GM19099 (cell line): ENCODE data around the gene MALRD1.

Experiments used
- POLR2A ChIP-seq: IDR thresholded peaks from 3 replicates; pipeline ENCODE4 v1.6.1; 2011; ENCODE audit warnings: low read depth; ENCODE audit not compliant: insufficient read length; ENCODE audit errors: extremely low read depth

Gene MALRD1

GRCh38 chr10:19058046-19058445 lies 9.4 kb downstream of the MALRD1 start:
- no peak for TF ChIP-seq POLR2A

GRCh38 chr10:19063986-19064385 lies 15.4 kb downstream of the MALRD1 start:
- TF ChIP-seq POLR2A = no peak

DNA sequence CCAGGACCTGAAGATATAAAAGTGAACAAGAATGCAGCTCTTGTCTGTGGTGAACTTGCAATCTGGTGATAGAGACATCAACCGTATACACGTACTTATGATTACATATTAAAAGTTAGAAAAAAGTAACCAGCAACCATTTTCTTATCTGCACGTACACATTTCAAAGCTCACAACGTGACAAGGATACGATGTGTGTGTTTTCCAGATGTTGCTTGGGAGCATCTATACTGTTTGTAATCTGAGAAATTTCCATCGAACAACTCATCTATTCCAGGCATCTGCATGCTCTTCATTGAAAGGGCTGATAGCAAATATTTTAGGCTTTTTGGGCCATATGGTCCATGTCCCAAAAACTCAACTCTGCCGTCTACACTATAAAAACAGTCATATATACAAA lies 23.3 kb downstream of the MALRD1 start:
- no peak for TF ChIP-seq POLR2A

DNA sequence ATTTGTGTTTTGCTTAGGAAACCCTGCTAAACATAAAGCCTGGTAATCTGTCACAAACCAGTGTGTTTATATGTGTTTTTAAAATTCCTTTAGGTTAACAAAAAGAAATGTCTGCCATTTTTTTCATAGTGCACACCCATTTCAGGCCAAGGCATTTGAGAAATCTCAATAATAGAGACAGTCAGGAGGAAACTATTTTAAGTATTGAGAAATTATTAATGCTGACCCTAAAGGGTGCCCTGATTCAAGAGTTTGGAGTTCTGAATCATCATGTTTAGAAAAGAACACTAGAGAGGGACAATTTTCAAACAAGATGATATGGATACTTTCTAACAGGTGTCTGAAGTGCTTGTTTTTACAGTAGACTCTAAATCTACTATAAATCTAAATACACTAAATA lies 28.7 kb downstream of the MALRD1 start:
- no peak for TF ChIP-seq POLR2A

DNA sequence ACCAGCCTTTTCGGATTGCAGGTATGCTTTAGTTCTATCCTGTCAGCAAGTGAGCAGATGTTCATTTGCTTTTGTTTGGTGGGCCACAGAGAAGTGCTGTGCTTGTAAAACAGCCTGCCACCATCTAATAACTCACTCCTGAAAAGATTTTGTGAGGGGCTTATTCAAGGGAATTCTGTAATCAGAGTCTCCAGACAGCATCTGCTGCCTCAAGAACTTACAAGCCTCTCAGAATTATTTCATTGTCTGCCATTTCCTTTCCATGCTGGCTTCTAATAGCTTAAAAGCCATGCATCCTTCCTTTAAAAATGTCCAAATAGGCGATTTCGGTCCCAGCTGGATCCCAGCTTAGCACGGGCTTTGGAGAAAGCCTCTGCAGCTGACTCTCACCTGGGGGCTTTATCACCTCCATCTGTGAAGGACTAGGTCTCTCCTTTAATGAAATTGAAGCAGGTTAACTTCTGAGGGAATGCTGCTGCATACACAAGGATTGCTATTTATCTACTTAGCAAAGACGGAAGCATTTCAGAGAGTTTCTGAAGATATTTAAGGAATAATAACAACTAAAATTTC lies 48.0 kb downstream of the MALRD1 start:
- no peak for TF ChIP-seq POLR2A

DNA sequence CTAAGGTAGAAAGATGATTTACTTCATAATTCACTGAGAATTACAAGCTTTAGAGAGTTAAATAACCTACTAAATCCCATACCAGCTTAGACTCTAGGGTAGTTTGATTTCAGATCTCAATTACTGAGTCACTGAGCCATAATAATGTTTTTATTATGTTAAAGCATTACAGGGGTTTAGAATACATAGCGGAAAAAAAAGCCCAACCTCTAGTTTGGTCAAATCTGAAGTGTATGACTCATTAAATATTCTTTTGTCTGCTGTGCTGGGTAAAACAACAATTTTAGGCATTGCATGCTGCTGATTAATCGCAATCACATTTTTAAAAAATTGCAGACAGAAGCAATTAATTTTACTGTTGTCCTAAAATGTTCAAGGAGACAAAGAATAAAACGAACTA lies 48.5 kb downstream of the MALRD1 start:
- TF ChIP-seq POLR2A = no peak

- no peak for TF ChIP-seq POLR2A
Measured at GRCh38 chr10:19098803-19099202, 50.2 kb downstream of the MALRD1 start.

- no peak for TF ChIP-seq POLR2A
Measured at GRCh38 chr10:19107406-19107805, 58.8 kb downstream of the MALRD1 start.

DNA sequence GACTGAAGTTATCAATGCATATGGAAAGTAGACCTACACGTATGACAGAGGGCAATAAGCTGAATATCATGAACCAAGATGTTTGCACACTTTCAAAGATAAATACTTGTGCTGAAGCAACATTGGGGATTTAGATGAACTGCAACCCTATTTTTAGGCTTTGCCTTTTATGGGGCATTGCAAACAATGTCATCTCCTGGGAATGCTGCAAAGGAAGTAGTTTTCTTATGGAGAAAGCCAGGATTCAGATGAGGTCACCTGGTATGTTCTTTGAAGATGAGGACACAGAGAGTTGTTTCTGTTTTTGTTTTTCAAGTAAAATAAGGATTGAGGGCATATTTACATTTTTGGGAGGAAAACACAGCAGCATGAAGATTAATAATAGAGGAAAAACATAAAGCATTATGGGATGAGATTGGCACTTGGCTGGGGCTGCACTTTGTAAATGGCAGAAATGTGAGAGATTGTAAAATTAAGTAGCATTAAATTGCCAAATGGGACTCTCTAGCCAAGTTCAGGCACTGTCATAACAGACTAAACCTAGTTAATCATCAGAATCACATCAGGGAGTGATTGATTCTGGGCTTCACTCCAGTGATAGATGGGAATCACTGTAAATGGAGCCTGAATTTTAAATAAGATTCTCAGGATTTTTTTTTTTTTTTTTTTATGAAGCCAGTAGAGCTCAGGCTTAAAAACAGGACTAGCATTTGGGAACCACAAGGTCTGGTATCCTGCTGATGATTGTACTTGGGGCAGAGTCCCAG lies 63.1 kb downstream of the MALRD1 start:
- no peak for TF ChIP-seq POLR2A

GRCh38 chr10:19117438-19117837 lies 68.8 kb downstream of the MALRD1 start:
- TF ChIP-seq POLR2A = no peak

DNA sequence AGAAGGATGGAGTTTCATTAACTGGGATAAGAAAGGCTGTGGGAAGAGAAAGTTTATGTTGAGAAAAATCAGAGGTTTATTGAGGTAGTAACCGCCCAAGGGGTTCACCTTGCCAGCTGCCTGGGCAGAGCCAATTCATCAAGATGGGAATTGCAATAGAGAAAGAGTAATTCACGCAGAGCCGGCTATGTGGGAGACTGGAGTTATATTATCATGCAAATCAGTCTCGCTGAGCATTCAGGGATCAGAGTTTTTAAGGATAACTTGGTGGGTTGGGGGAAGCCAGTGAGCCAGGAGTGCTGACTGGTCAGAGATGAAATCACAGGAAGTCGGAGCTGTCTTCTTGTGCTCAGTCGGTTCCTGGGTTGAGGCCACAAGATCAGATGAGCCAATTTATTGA lies 70.6 kb downstream of the MALRD1 start:
- TF ChIP-seq POLR2A = no peak

DNA sequence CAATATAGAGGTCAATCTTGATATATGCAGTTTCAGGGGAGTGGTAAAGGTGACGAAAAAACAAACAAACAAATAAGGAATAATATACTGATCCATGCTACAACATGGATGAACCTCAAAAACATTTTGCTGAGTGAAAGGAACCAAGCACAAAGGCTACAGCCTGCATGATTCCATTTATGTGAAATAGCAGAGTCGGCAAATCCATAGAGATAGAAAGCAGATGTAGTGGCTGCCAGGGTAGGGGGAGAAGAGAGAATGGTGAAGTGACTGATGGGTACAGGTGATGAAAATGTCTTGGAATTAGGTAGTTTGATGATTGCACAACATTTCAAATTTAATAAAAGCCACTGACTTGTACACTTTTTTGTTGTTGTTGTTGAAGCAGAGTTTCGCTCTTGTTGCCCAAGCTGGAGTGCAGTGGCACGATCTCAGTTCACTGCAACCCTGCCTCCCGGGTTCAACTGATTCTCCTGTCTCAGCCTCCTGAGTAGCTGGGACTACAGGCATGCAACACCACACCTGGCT lies 71.8 kb downstream of the MALRD1 start:
- TF ChIP-seq POLR2A = no peak

- no peak for TF ChIP-seq POLR2A
Measured at GRCh38 chr10:19133992-19134391, 85.4 kb downstream of the MALRD1 start.

DNA sequence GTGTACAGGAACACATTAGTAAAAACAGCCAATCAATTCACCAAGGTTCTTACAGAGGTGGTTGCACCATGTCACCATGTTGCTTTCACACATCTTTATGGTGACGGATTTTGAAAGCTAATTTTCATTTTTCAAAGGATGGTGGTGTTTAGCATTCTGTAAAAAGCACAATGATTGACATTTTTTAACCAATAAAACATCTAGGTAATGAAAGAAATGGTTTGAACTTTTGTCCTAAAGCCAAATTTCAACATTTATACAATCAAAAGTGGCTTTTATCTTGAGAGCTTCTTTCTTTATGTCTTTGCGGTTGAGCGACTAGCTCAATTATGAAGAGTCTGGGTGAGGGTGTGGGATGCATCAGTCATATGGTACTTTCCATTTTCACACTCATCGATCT lies 94.4 kb downstream of the MALRD1 start:
- no peak for TF ChIP-seq POLR2A

GRCh38 chr10:19144206-19144605 lies 95.6 kb downstream of the MALRD1 start:
- no peak for TF ChIP-seq POLR2A

- no peak for TF ChIP-seq POLR2A
Measured at GRCh38 chr10:19154375-19154774, 105.8 kb downstream of the MALRD1 start.
